K562 (cell line): Measurements from ENCODE around the gene SPAG17. TPM values are rescaled to one million over a fixed set of nuclear protein-coding genes. Genes with fewer than 3 reads are reported as not detected.

Experiments
- ATAC-seq: fragments of 200-7000 bp; cut with Tn5 transposase; 3 replicates; pipeline ENCODE4 v1.9.1; 2020; ENCODE audit warnings: moderate library complexity
- BruUV-seq: library from RNA; stranded (reverse); fragments of 400-500 nt; replicated peaks from 2 replicates; lab custom pipeline; 2021; lab: Mats Ljungman, UMichigan
- CTCF ChIA-PET: fragments of 300-600 bp; formaldehyde crosslinking; extraction: SDS; loops from one replicate; lab custom pipeline; 2021; ENCODE audit warnings: low intra/inter-chr PET ratio; lab: Yijun Ruan, JAX
- POLR2A ChIA-PET: fragments of 300-600, 350-650 bp; sonication (Branson Sonifier 250); formaldehyde crosslinking; extraction: SDS; loops from one replicate; lab custom pipeline; 2021; ENCODE audit warnings: antibody characterized with exemption, inconsistent platforms; lab: Yijun Ruan, JAX
- DNase-seq, 4 experiments: peaks; one replicate each; pipeline versions ENCODE4 v3.0.0 to v3.0.0-alpha.2; 2011 to 2018; ENCODE audit warnings: low spot score in 3 of 4, mixed read lengths in 3 of 4; ENCODE audit errors: extremely low read depth in 1 of 4
- FAIRE-seq: peaks from 2 replicates; lab custom pipeline; 2011; peaks lifted over from hg19 to GRCh38; lab: Jason Lieb, UNC
- H2AFZ ChIP-seq: 2 replicates; pipeline ENCODE4 v1.6.0; 2011; ENCODE audit warnings: low read depth, low read length, control low read depth, inconsistent platforms
- H3K27ac ChIP-seq: fragments of 200-600 bp; 3 replicates; pipeline ENCODE4 v1.8.0; 2011; ENCODE audit warnings: low read depth, mild to moderate bottlenecking, control low read depth, inconsistent platforms, low read length, moderate library complexity, mixed read lengths; ENCODE audit errors: extremely low read depth
- H3K27me3 ChIP-seq, 2 experiments: fragments of 300-600 bp in 1 of 2; 2 replicates in 1 of 2; 3 replicates in 1 of 2; pipeline versions ENCODE4 v1.6.0 to v1.8.0; 2011; ENCODE audit warnings: inconsistent platforms in 2 of 2, low read length in 2 of 2, mild to moderate bottlenecking in 1 of 2, mixed read lengths in 1 of 2, moderate library complexity in 1 of 2; ENCODE audit not compliant: control insufficient read depth in 2 of 2, insufficient read depth in 2 of 2
- H3K36me3 ChIP-seq: fragments of 300-600 bp; 3 replicates; pipeline ENCODE4 v1.8.0; 2011; ENCODE audit warnings: mild to moderate bottlenecking, low read length, inconsistent platforms; ENCODE audit not compliant: control insufficient read depth, insufficient read depth
- H3K4me1 ChIP-seq, 2 experiments: fragments of 200-600 bp in 1 of 2; replicated peaks in 1 of 2; 2 replicates in 1 of 2; 3 replicates in 1 of 2; pipeline versions ENCODE4 v1.5.1 to v1.8.0; 2011; ENCODE audit warnings: inconsistent platforms in 2 of 2, low read length in 2 of 2, mild to moderate bottlenecking in 1 of 2, mixed read lengths in 1 of 2, moderate library complexity in 1 of 2; ENCODE audit not compliant: control insufficient read depth in 2 of 2, insufficient read depth in 2 of 2
- H3K4me2 ChIP-seq: 2 replicates; pipeline ENCODE4 v1.6.1; 2011; ENCODE audit warnings: low read length, control low read depth, inconsistent platforms, mixed read lengths; ENCODE audit not compliant: insufficient read depth
- H3K4me3 ChIP-seq: fragments of 200-600 bp; sonication (generic), shearing (Covaris generic); 2 replicates; pipeline ENCODE4 v1.5.1; 2016; ENCODE audit warnings: control low read depth, inconsistent platforms
- H3K79me2 ChIP-seq: fragments of 200-600 bp; 3 replicates; pipeline ENCODE4 v1.8.0; 2011; ENCODE audit warnings: low read length, inconsistent platforms; ENCODE audit not compliant: control insufficient read depth, insufficient read depth
- H3K9ac ChIP-seq, 2 experiments: 2 replicates each; pipeline versions ENCODE4 v1.6.0 to v1.6.1; 2011; ENCODE audit warnings: low read depth in 2 of 2, low read length in 2 of 2, control low read depth in 1 of 2, inconsistent platforms in 1 of 2, mild to moderate bottlenecking in 1 of 2, mixed read lengths in 1 of 2; ENCODE audit not compliant: insufficient read depth in 1 of 2
- H3K9me1 ChIP-seq: one replicate; pipeline ENCODE4 v1.6.0; 2011; ENCODE audit warnings: inconsistent platforms, mild to moderate bottlenecking, low read length, moderate library complexity; ENCODE audit not compliant: control insufficient read depth, insufficient read depth
- H3K9me3 ChIP-seq: replicated peaks from 2 replicates; pipeline ENCODE4 v1.5.1; 2011; ENCODE audit warnings: low read depth, low read length, inconsistent platforms; ENCODE audit not compliant: control insufficient read depth, insufficient read depth
- H4K20me1 ChIP-seq: replicated peaks from 2 replicates; pipeline ENCODE4 v1.6.1; 2011; ENCODE audit warnings: low read length, inconsistent platforms, mixed read lengths; ENCODE audit not compliant: control insufficient read depth, insufficient read depth
- AFF4 ChIP-seq: sonication (generic); formaldehyde crosslinking; IDR thresholded peaks from 2 replicates; pipeline ENCODE4 v1.8.0; 2023; ENCODE audit warnings: mild to moderate bottlenecking, missing genetic modification reagents
- CSDE1 ChIP-seq, 2 experiments: fragments of 450-650 bp; IDR thresholded peaks; 2 replicates each; pipeline ENCODE4 v1.6.1; 2016; ENCODE audit warnings: mild to moderate bottlenecking in 1 of 2
- HNRNPH1 ChIP-seq: fragments of 200-400 bp; formaldehyde crosslinking; optimal IDR thresholded peaks from 2 replicates; pipeline ENCODE3; 2017; ENCODE audit warnings: low read depth, mild to moderate bottlenecking, low read length, moderate library complexity
- KLF6 ChIP-seq: fragments of 250-450 bp; sonication (Bioruptor Pico); IDR thresholded peaks from 2 replicates; pipeline ENCODE4 v1.4.0; 2020; ENCODE audit warnings: mild to moderate bottlenecking, moderate library complexity, borderline replicate concordance
- TAF9B ChIP-seq: fragments of 450-650 bp; IDR thresholded peaks from 2 replicates; pipeline ENCODE4 v1.6.1; 2018; ENCODE audit warnings: mild to moderate bottlenecking; ENCODE audit not compliant: partially characterized antibody
- WHSC1 ChIP-seq: IDR thresholded peaks from one replicate; pipeline ENCODE4 v1.6.1; 2012; ENCODE audit warnings: low read length, control low read depth, inconsistent platforms
- ZNF184 ChIP-seq: sonication (generic); formaldehyde crosslinking; IDR thresholded peaks from 2 replicates; pipeline ENCODE4 v1.5.0; 2020; ENCODE audit warnings: missing genetic modification reagents
- WGBS: fragments of 100-300 bp; shearing (Covaris generic); methylation state at CpG from one replicate; pipeline ENCODE4 v1.1.6; 2016; ENCODE audit warnings: low coverage, mixed read lengths; ENCODE audit not compliant: insufficient coverage; ENCODE audit errors: missing lambda C conversion rate; 5-methylcytosine and 5-hydroxymethylcytosine counted together
- in situ Hi-C: fragments of 300-500 bp; cut with MboI; formaldehyde crosslinking; loops from 4 replicates; pipeline ENCODE4 v1.15.0; 2018; ENCODE audit warnings: inconsistent platforms, mixed read lengths
- intact Hi-C: fragments of 100-400 bp; cut with micrococcal nuclease; formaldehyde crosslinking; loops from 2 replicates; pipeline ENCODE4 v1.14.2; 2022
- polyA plus RNA-seq, 8 experiments: library from polyadenylated mRNA; depleted of rRNA in 4 of 8; stranded (reverse) in 5 of 8; unstranded in 3 of 8; fragments of >200 nt; fragmentation: Nextera tagmentation in 2 of 8; fragmentation: Illumina TruSeq in 1 of 8; extraction: Ambion mirVana in 2 of 8; extraction: Trizol in 1 of 8; gene quantifications; 2 replicates each; pipeline versions ENCODE4 v1.2.1 to v1.2.3, GENCODE V29; 2011 to 2014; ENCODE audit warnings: inconsistent platforms in 1 of 8, missing spikeins in 1 of 8
- total RNA-seq, 7 experiments: library from RNA; depleted of rRNA in 6 of 7; stranded (reverse); fragments of >200 nt in 6 of 7; fragmentation: Illumina TruSeq in 2 of 7; extraction: Trizol in 2 of 7; gene quantifications; 2 replicates each; pipeline versions ENCODE4 v1.2.1 to v1.2.3, GENCODE V29; 2011 to 2021; ENCODE audit warnings: low replicate concordance in 1 of 7
- TF ChIP-seq, protein P1 (sequence below): fragments of 250-450 bp; sonication (Bioruptor Pico); IDR thresholded peaks from 2 replicates; pipeline ENCODE4 v1.5.0; 2021; ENCODE audit warnings: mild to moderate bottlenecking, borderline replicate concordance
- TF ChIP-seq, protein P2 (sequence below), 3 experiments: IDR thresholded peaks in 2 of 3; conservative IDR thresholded peaks in 1 of 3; 2 replicates each; pipeline ENCODE4 v1.5.1; 2011 to 2012; ENCODE audit warnings: low read length in 3 of 3, mild to moderate bottlenecking in 3 of 3, control low read depth in 2 of 3, improper control_type of control experiment in 1 of 3, inconsistent platforms in 1 of 3, low read depth in 1 of 3, mixed read lengths in 1 of 3, moderate library complexity in 1 of 3; ENCODE audit not compliant: insufficient read depth in 2 of 3

The SPAG17 gene
- total and polyA plus RNA-seq, 9 of the 15 experiments (the other 6 are each of a cell fraction or from before 2014, with no cell fraction given) = 0.07 to 2.1 (median 1.5) TPM

GRCh38 chr1:118169016-118169415, 16.0 kb downstream of the SPAG17 start:
- Histone ChIP-seq H3K9me3 (no peaks in the 10 kb centered on the region), H3K27me3 (no peaks in the 10 kb centered on the region), H3K4me3 (no peak overlapping the region), H3K36me3 (no peaks in the 10 kb centered on the region), H3K79me2 (no peaks in the 10 kb centered on the region), H4K20me1 (no peaks in the 10 kb centered on the region), H3K9me1 (no peaks in the 10 kb centered on the region), H3K9ac (no peak overlapping the region), H3K27ac (no peak overlapping the region), H3K4me2 (no peak overlapping the region), H2AFZ (no peak overlapping the region), H3K4me1 (no peaks in the 10 kb centered on the region)
- BruUV-seq = no TSS peak
- ATAC-seq (no peak), DNase-seq (no peak), FAIRE-seq (no peak)
- POLR2A ChIA-PET = interaction anchor here (1.1 kb wide), 1 partner anchor 9 kb away, joined by 3 read pairs; no protein-coding TSS in a partner anchor
- in situ Hi-C loops = no loop called here
- CTCF ChIA-PET = no interaction called here
- intact Hi-C loops = no loop called here
- TF ChIP-seq AFF4 (no peak), KLF6 (CRISPR knock-in tag) (no peak), CSDE1 (IDR thresholded peaks at IDR 0.05) (no peak), HNRNPH1 (no peak), ZNF184 (CRISPR knock-in tag) (no peak), WHSC1 (no peak), TAF9B (no peak)
- TF ChIP-seq, protein P1, sequence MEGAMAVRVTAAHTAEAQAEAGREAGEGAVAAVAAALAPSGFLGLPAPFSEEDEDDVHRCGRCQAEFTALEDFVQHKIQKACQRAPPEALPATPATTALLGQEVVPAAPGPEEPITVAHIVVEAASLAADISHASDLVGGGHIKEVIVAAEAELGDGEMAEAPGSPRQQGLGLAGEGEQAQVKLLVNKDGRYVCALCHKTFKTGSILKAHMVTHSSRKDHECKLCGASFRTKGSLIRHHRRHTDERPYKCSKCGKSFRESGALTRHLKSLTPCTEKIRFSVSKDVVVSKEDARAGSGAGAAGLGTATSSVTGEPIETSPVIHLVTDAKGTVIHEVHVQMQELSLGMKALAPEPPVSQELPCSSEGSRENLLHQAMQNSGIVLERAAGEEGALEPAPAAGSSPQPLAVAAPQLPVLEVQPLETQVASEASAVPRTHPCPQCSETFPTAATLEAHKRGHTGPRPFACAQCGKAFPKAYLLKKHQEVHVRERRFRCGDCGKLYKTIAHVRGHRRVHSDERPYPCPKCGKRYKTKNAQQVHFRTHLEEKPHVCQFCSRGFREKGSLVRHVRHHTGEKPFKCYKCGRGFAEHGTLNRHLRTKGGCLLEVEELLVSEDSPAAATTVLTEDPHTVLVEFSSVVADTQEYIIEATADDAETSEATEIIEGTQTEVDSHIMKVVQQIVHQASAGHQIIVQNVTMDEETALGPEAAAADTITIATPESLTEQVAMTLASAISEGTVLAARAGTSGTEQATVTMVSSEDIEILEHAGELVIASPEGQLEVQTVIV (CRISPR knock-in tag) = no peak
- TF ChIP-seq, protein P2, sequence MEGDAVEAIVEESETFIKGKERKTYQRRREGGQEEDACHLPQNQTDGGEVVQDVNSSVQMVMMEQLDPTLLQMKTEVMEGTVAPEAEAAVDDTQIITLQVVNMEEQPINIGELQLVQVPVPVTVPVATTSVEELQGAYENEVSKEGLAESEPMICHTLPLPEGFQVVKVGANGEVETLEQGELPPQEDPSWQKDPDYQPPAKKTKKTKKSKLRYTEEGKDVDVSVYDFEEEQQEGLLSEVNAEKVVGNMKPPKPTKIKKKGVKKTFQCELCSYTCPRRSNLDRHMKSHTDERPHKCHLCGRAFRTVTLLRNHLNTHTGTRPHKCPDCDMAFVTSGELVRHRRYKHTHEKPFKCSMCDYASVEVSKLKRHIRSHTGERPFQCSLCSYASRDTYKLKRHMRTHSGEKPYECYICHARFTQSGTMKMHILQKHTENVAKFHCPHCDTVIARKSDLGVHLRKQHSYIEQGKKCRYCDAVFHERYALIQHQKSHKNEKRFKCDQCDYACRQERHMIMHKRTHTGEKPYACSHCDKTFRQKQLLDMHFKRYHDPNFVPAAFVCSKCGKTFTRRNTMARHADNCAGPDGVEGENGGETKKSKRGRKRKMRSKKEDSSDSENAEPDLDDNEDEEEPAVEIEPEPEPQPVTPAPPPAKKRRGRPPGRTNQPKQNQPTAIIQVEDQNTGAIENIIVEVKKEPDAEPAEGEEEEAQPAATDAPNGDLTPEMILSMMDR (IDR thresholded peaks at IDR 0.05 in 2 of 3, conservative IDR thresholded peaks at IDR 0.05 in 1 of 3; ENCODE audit: insufficient read depth in 2 of 3, low read depth in 1 of 3, low read length in 3 of 3) = no peak
- WGBS = 4% methylated on average over 1 of the region's 1 CpG
